ENCODE results near the gene TRIM73.
"Not testable (repeated sequence)": the region's sequence is repeated elsewhere in the genome, so short reads cannot be mapped to it uniquely, and the experiment has no call there.

The TRIM73 gene

GRCh38 chr7:75395329-75395728, at the start of gene TRIM73:
TRIM73 (plus strand) TSS chr7:75395629; CDS start chr7:75398934, 3,305 bp downstream.
- DNase-seq = not testable (repeated sequence)

- not testable (repeated sequence) for DNase-seq
Observed at GRCh38 chr7:75358671-75359541, 36.5 kb upstream of the TRIM73 start.

GRCh38 chr7:75359542-75359848, 35.9 kb upstream of the TRIM73 start:
- not testable (repeated sequence) for DNase-seq

- DNase-seq = not testable (repeated sequence)
Observed at GRCh38 chr7:75364079-75364478, 31.4 kb upstream of the TRIM73 start.

- not testable (repeated sequence) for DNase-seq
Observed at GRCh38 chr7:75366643-75367042, 28.8 kb upstream of the TRIM73 start.

GRCh38 chr7:75367313-75367712, 28.1 kb upstream of the TRIM73 start:
- not testable (repeated sequence) for DNase-seq

- DNase-seq = not testable (repeated sequence)
Observed at GRCh38 chr7:75374144-75374518, 21.3 kb upstream of the TRIM73 start.

GRCh38 chr7:75374519-75375317, 20.7 kb upstream of the TRIM73 start:
- DNase-seq = not testable (repeated sequence)

GRCh38 chr7:75393194-75393593, 2.2 kb upstream of the TRIM73 start:
- DNase-seq = not testable (repeated sequence)

- not testable (repeated sequence) for DNase-seq
Observed at GRCh38 chr7:75397865-75398264, 2.4 kb downstream of the TRIM73 start.

GRCh38 chr7:75398771-75399700, 3.6 kb downstream of the TRIM73 start:
- not testable (repeated sequence) for DNase-seq

GRCh38 chr7:75400575-75400974, 5.1 kb downstream of the TRIM73 start:
- DNase-seq = not testable (repeated sequence)

GRCh38 chr7:75403455-75404443, 8.3 kb downstream of the TRIM73 start:
- not testable (repeated sequence) for DNase-seq

GRCh38 chr7:75404663-75405062, 9.2 kb downstream of the TRIM73 start:
- not testable (repeated sequence) for DNase-seq

GRCh38 chr7:75409880-75410822, 14.7 kb downstream of the TRIM73 start:
- DNase-seq = not testable (repeated sequence)

- not testable (repeated sequence) for DNase-seq
Observed at GRCh38 chr7:75410823-75411173, 15.4 kb downstream of the TRIM73 start.

- not testable (repeated sequence) for DNase-seq
Observed at GRCh38 chr7:75414204-75414603, 18.8 kb downstream of the TRIM73 start.

GRCh38 chr7:75414708-75415427, 19.4 kb downstream of the TRIM73 start:
- not testable (repeated sequence) for DNase-seq

GRCh38 chr7:75415428-75415817, 20.0 kb downstream of the TRIM73 start:
- DNase-seq = not testable (repeated sequence)
